Measurements from ENCODE around the gene TMEM181. TPM values are rescaled to one million over a fixed set of nuclear protein-coding genes. Genes with fewer than 3 reads are reported as not detected.

Gene TMEM181
- total RNA-seq, 1 experiment from 2014 or later: 38.0 TPM

DNA sequence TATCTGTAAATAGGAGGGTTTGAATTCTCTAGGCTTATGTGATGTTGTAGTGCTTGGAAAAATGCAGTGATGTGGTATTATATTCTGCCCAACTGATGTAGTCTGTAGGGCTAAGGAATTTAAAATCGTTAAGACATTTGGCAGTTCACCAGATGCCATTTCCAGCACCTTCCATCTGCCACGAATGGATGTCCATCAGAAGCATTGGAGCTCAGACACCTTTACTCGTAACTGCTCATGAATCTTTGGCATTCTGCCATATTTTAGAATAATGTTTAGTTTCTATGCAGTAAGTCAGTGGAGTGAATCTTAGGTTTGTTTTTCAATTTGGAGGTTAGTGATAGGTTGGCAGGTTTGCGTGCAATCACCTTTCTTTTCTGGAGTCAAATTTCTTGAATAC is 87.6 kb downstream of the TMEM181 start:
- in situ Hi-C loops (cut with HindIII; ENCODE audit: low pct_unique_long_range_greater_than_20kb, low sequenced_read_pairs) (no loop called here), intact Hi-C loops (cut with micrococcal nuclease; ENCODE audit: unreplicated experiment) (no loop called here)
- Histone ChIP-seq H3K4me1 (ENCODE audit: control insufficient read depth, insufficient read depth, low read length) (peaks cover 38% of the 10 kb centered on the region), H3K4me3 (ENCODE audit: low read depth in 2 of 2, low read length in 2 of 2) (no peak overlapping the region), H3K27me3 (ENCODE audit: control insufficient read depth, insufficient read depth, low read length) (no peaks in the 10 kb centered on the region), H3K27ac (ENCODE audit: low read length) (no peak overlapping the region), H3K36me3 (ENCODE audit: control insufficient read depth, insufficient read depth, low read length) (no peaks in the 10 kb centered on the region), H3K9me3 (ENCODE audit: control insufficient read depth, insufficient read depth, low read depth, low read length) (no peaks in the 10 kb centered on the region)
- ChIA-PET POLR2A (interaction anchor here (0.6 kb wide), 2 partner anchors 44 to 545 kb away, joined by 3 to 4 read pairs; no protein-coding TSS in a partner anchor), CTCF (no interaction called here)
- no peak for ATAC-seq
- no peak for TF ChIP-seq REST (IDR thresholded peaks at IDR 0.05; ENCODE audit: insufficient read depth in 1 of 2, low read depth in 2 of 2, low read length in 1 of 2)
- TF ChIP-seq SIN3A (IDR thresholded peaks at IDR 0.05; ENCODE audit: borderline replicate concordance, insufficient read depth, low read depth, low read length): no peak
- no peak for TF ChIP-seq TCF7L2 (IDR thresholded peaks at IDR 0.05; ENCODE audit: low read depth, low read length)
- TF ChIP-seq, protein P1, sequence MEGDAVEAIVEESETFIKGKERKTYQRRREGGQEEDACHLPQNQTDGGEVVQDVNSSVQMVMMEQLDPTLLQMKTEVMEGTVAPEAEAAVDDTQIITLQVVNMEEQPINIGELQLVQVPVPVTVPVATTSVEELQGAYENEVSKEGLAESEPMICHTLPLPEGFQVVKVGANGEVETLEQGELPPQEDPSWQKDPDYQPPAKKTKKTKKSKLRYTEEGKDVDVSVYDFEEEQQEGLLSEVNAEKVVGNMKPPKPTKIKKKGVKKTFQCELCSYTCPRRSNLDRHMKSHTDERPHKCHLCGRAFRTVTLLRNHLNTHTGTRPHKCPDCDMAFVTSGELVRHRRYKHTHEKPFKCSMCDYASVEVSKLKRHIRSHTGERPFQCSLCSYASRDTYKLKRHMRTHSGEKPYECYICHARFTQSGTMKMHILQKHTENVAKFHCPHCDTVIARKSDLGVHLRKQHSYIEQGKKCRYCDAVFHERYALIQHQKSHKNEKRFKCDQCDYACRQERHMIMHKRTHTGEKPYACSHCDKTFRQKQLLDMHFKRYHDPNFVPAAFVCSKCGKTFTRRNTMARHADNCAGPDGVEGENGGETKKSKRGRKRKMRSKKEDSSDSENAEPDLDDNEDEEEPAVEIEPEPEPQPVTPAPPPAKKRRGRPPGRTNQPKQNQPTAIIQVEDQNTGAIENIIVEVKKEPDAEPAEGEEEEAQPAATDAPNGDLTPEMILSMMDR (IDR thresholded peaks at IDR 0.05): no peak
- no peak for TF ChIP-seq POLR2AphosphoS5 (IDR thresholded peaks at IDR 0.05; ENCODE audit: low read depth, low read length)
- BruUV-seq (replicated peaks): no TSS peak
- no peak for DNase-seq (ENCODE audit: low read depth, low spot score)

GRCh38 chr6:158648682-158649131 is 88.8 kb downstream of the TMEM181 start:
- no TSS peak for BruUV-seq (replicated peaks)
- DNase-seq (ENCODE audit: low read depth, low spot score) (no peak), ATAC-seq (no peak)
- H3K4me3 ChIP-seq (ENCODE audit: low read depth in 2 of 2, low read length in 2 of 2): no peak overlapping the region
- no peaks in the 10 kb centered on the region for H3K9me3 ChIP-seq (ENCODE audit: control insufficient read depth, insufficient read depth, low read depth, low read length)
- H3K4me1 ChIP-seq (ENCODE audit: control insufficient read depth, insufficient read depth, low read length): peaks cover 28% of the 10 kb centered on the region
- in situ Hi-C loops (cut with HindIII; ENCODE audit: low pct_unique_long_range_greater_than_20kb, low sequenced_read_pairs): no loop called here
- TF ChIP-seq REST (IDR thresholded peaks at IDR 0.05; ENCODE audit: insufficient read depth in 1 of 2, low read depth in 2 of 2, low read length in 1 of 2) (no peak), SIN3A (IDR thresholded peaks at IDR 0.05; ENCODE audit: borderline replicate concordance, insufficient read depth, low read depth, low read length) (no peak), TCF7L2 (IDR thresholded peaks at IDR 0.05; ENCODE audit: low read depth, low read length) (no peak), POLR2AphosphoS5 (IDR thresholded peaks at IDR 0.05; ENCODE audit: low read depth, low read length) (no peak)
- TF ChIP-seq, protein P1 (IDR thresholded peaks at IDR 0.05): no peak
- no peaks in the 10 kb centered on the region for H3K27me3 ChIP-seq (ENCODE audit: control insufficient read depth, insufficient read depth, low read length)
- H3K36me3 ChIP-seq (ENCODE audit: control insufficient read depth, insufficient read depth, low read length): no peaks in the 10 kb centered on the region
- intact Hi-C loops (cut with micrococcal nuclease; ENCODE audit: unreplicated experiment): no loop called here
- H3K27ac ChIP-seq (ENCODE audit: low read length): no peak overlapping the region
- POLR2A ChIA-PET: no interaction called here
- CTCF ChIA-PET: no interaction called here

Measured in Panc1 (cell line).